CD4-positive, alpha-beta T cell treated with Interleukin-10 for 1 hour (primary cell): ENCODE data around the gene PACRG.

Source experiments
- DNase-seq: peaks from one replicate; pipeline ENCODE4 v3.0.0-alpha.2; 2020

Gene PACRG

DNA sequence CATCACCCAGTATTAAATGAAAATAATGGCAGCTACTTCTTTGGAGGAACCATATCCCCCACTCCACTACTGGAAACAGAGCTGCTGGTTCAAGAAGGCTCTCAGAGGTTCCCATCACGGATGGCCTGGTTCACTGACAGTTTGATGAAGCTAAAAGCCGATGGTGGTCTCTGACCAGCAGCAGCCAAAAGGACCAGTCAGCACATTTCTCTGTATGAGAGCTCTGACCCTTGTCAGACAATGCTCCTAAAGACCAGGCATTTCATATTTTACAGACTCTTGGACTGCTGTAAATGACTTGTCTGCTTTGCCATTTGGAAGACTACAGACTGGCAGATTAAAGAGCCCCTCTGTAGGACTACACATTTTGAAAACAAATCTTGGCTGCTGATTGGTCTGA, 16.8 kb upstream of the PACRG start:
- DNase-seq, result no peak

DNA sequence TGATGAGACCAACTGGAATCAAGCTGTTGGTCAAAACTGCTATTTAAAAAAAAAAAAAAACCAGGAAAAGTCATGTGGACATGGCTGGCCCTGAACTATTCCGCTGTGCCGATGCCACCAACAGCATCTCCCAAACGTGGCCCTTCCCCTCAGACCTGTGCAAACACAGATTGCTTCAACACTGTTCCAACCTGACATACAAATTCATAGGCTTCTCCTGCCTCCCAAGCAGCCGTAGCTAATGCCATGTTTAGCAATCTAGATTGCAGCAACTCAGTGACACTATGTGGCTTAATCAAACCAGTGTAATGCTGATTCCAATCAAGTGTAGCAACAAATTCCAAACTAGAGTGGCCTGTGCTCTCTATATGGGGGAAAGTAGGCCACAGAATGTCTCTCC, 16.4 kb upstream of the PACRG start:
- DNase-seq, result no peak

DNA sequence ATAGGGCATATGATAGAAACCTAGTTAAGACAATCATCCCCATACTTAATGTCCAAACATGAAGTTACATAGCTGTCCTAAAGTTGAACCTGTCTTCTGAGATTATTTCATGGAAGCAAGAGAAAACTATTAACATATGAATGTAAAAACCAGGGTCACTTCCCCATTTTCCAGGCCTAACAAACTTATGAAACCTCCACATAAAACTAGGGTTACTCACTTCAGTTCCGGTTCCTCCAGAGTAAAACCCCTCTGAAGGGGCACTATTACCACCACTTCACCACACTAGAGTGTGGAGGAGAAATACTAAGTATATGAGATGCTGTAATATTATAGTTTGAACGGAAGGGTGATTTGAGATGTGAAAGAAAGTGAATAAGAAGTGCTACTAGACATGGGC, 15.1 kb upstream of the PACRG start:
- DNase-seq, result no peak

- DNase-seq, result no peak
Observed at GRCh38 chr6:162713974-162714780, 13.6 kb upstream of the PACRG start.

GRCh38 chr6:162715601-162716000, 12.2 kb upstream of the PACRG start:
- no peak for DNase-seq

DNA sequence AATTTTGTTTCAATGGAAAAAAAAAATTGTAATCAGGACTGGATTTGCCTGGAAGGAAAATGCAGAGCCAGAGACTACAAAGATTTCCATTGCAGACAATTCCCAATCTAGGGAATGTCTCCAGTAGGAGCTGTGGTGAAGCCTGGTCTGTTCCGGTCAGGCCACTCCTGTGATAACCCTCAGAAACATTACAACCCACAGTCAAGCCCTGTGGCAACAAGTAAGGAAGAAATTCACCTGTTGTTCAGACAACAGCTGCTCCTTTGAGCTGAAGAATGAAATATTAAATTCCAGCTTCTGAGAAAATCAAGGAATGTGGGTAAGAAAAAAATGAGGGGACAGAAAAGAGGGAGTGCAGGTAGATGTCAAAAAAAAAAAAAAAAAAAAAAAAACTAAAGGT, 8.2 kb upstream of the PACRG start:
- DNase-seq, result no peak

DNA sequence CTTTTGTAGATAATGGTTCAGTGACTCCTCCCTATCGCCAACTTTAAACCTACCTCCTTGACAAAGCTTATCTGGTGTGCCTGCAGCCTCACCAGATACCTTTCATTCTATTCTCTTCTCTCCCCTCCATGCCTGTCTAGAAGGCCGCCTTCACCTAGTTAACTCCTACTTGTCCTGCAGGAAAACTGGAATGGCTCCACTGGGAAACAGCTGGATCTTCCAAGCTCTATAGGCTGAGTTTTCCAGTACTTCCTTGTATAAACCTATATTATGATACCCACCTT, 6.4 kb upstream of the PACRG start:
- no peak for DNase-seq

GRCh38 chr6:162722226-162722625, 5.5 kb upstream of the PACRG start:
- no peak for DNase-seq

GRCh38 chr6:162722633-162723032, 5.1 kb upstream of the PACRG start:
- DNase-seq, result no peak

DNA sequence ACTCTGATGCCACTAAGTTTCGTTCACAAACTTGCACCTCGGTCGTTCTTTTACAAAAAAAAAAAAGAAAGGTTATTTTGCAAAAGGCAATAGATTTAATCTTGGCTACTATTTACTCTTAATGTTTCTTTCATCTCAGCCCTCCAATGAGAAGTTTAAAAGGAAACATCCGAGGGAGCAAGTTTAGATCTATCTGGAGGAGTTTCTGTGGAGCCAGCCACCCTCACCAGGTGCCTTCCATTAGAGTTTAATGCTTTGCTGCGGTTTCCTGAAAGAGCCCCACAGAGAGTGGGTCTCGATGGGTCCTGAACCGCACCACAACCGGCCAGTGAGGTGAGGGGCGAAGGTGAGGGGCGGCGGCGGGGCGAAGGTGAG, 840 bp upstream of the PACRG start:
- peak; percentile 35 for DNase-seq

DNA sequence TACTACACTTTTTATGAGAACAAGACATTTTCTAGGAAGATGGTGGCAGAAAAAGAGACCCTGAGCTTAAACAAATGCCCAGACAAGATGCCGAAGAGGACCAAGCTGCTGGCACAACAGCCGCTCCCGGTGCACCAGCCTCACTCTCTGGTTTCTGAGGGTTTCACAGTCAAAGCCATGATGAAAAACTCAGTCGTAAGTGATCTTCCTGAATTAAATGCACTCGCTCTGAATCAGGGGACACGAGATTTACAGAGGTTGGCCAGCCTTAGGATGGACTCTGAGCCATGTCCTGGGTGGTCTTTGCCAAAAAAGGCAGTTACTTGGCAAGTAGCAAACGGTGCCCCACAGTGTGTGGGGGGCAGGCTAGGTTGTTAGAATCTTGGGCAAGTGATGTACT, 423 bp downstream of the PACRG start:
- no peak for DNase-seq

- no peak for DNase-seq
Observed at GRCh38 chr6:162728706-162729105, 932 bp downstream of the PACRG start.

DNA sequence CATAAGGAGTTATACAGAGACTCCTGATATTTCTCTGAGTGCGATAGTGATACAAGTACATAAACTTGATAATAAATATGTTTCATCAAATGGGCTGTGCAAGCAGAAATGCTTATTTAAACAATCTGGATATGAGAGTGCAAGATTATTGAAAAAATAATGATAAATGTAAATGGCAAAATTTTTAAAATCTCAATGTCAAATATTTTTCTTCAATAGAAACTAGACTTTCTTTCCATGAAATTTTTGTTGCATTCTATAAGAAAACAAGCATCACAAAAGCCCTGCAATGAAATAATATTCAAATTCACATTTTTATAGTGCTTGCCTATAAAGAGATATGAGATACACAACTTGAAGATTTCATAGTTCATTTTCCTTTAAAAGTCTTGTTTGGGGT, 2.7 kb downstream of the PACRG start:
- DNase-seq, result no peak

DNA sequence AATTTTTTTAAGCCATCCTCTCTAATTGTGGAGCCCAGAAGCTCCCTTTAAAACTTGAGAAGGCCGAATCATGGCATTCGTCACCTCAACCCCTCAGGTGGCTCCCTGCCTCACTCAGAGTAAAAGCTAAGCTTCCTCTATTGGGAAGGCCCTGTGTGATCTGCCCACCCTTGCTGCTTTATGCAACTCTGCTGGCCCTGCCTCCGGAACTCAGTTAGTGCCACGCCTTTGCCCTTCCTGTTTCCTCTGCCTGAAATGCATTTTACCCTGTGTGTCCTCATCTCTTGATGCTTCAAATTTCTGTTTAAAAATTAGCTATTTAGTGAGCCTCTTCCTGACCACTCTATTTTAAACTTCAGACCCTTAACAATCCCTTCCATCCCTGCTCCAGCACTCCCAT, 5.7 kb downstream of the PACRG start:
- DNase-seq, result peak; percentile 41

DNA sequence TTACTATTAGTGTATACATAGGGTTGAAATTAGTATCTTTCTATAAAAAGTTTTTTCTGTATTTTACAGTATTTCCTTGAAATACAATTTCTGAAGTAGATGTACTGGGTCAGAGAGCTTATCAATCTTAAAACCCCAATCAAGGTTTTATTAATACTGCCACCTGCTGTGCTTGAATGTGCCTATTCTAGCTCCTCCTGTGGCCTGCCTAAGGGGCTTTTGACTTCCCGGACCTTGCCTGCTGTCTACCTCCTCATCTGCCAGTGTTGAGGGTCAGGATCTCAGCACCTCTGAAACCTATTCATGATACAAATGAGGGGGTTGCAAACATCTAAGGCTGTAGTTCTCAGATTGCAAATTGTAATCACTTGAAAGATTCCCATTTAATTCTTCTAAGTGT, 9.2 kb downstream of the PACRG start:
- DNase-seq, result no peak

GRCh38 chr6:162750776-162751175, 23.0 kb downstream of the PACRG start:
- no peak for DNase-seq

DNA sequence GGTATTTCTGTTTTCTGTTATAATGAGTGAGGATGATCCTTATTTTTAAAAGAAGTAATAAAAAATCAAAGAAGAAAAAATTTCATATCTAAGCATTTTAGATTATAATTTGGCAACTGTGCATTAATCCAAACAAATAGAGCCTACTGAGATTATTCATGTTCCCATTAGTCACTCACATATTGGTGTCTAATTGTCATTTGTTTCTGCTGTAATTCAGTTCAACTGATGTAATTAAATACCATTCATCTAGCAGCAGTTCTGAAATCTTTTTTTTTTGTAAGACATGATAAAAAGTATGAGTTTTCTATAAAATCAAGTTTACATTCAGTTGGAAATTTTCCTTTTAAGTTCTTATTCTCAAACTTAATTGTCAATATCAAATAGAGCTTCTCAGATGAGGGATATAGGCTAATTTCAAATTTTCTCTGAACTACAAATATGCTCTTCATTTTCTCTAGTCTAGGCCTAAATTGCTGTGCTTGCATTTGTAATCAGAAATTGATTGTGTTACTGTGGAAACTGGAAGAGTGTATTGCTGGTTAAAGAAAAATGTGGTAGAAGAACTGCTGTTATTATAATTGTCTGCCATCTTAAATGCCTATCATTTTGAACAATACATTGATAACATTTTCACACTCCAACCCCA, 23.6 kb downstream of the PACRG start:
- DNase-seq, result no peak

DNA sequence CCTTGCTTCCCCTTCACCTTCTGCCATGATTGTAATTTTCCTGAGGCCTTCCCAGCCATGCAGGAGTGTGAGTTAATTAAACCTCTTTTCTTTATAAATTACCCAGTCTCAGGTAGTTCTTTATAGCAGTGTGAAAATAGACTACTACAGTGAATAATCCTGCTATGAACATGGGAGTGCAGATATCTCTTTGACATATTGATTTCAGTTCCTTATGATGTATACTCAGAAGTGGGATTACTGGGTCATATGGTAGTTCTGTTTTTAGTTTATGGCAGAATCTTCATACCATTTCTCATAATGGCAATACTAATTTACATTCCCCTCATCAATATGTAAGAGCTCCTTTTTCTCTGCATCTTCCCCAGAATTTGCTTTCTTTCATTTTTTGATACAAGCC, 26.0 kb downstream of the PACRG start:
- no peak for DNase-seq

- DNase-seq, result no peak
Observed at GRCh38 chr6:162770136-162770535, 42.4 kb downstream of the PACRG start.

DNA sequence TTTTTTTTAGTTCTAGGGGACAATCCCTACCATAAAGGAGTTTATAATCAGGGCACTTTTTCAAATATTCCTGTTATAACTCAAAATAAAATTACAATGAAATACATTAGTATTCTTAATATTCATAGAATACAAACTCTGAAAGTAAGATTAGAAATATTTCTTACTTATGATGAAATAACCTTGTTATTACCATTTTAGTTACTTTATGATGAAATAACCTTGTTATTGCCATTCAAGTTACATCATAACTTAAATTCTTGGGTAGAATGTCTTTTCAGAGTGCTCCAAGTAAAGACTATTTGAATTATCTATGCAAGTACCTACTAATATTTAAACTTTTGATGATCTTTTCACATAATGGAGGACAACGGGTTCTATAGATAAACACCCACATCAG, 43.2 kb downstream of the PACRG start:
- no peak for DNase-seq

DNA sequence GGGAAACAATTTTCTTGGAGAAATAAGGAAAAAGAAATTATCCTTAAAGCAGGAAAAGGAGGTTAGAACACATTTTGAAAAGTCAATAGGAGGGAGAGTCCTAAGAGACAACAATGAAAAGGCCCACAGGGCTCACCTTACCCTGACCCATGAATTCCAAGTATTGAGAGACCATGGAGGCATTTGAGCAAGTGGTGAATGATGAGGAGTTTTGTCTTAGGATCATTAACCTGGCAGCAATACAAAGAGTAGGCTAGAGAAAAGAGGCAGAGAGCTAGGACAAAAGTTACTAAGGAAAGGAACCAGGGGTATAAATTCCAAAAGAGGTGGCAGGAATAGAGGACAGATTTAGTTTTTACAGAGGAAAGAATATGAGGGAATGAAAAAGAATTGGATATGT, 44.7 kb downstream of the PACRG start:
- no peak for DNase-seq

DNA sequence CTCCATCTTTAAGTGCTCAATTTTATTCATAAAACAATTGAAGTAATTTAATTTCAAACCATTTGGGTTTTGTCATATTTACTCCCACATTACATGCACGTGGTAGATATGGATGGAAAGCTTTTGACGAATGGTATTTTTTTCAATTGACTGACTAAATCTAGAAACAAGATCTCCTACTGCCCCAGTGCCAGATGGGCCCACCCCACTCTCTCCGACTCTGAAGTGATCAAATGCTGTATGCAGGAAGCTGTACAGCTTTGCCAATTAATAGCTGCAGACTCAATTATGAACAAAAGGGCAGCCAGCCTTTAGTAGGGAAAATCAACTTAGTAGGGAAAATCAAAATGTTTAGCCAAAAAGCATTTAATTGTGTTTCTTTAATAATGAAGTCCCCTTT, 46.2 kb downstream of the PACRG start:
- no peak for DNase-seq

- no peak for DNase-seq
Observed at GRCh38 chr6:162777091-162777490, 49.3 kb downstream of the PACRG start.

GRCh38 chr6:162778603-162779002, 50.8 kb downstream of the PACRG start:
- DNase-seq, result no peak

GRCh38 chr6:162785632-162786242, 58.0 kb downstream of the PACRG start:
- DNase-seq, result no peak
